IMR-90 (cell line): ENCODE results near the gene SGPL1. TPM values are rescaled to one million over a fixed set of nuclear protein-coding genes. Genes with fewer than 3 reads are reported as not detected.
A peak's percentile ranks its signal among the peaks of the same experiment; 100 is the strongest.

Source experiments
- ATAC-seq: fragments of 200-7000 bp; cut with Tn5 transposase; 2 replicates; pipeline ENCODE4 v1.9.1; 2020; ENCODE audit warnings: low read depth, mild to moderate bottlenecking, moderate library complexity
- BruUV-seq: library from RNA; stranded (reverse); fragments of 400-500 nt; replicated peaks from 2 replicates; lab custom pipeline; 2021; lab: Mats Ljungman, UMichigan
- CTCF ChIA-PET: fragments of 300-600 bp; formaldehyde crosslinking; extraction: SDS; loops from one replicate; lab custom pipeline; 2021; ENCODE audit warnings: antibody characterized with exemption; lab: Yijun Ruan, JAX
- POLR2A ChIA-PET: fragments of 300-600 bp; sonication (Branson Sonifier 250); formaldehyde crosslinking; loops from one replicate; lab custom pipeline; 2022; ENCODE audit warnings: antibody characterized with exemption; ENCODE audit not compliant: unreplicated experiment; lab: Charles Lee
- DNase-seq: peaks from one replicate; pipeline ENCODE4 v3.0.0; 2013
- H2AFZ ChIP-seq: replicated peaks from 2 replicates; pipeline ENCODE3; 2013; ENCODE audit warnings: low read length, mild to moderate bottlenecking; ENCODE audit not compliant: poor library complexity
- H2AK5ac ChIP-seq: 2 replicates; pipeline ENCODE4 v1.6.1; 2013; ENCODE audit warnings: low read depth, low read length, inconsistent platforms
- H2AK9ac ChIP-seq: replicated peaks from 2 replicates; pipeline ENCODE3; 2013; ENCODE audit warnings: mild to moderate bottlenecking, low read depth, low read length, moderate library complexity; ENCODE audit not compliant: poor library complexity
- H2BK120ac ChIP-seq: 2 replicates; pipeline ENCODE4 v1.6.1; 2013; ENCODE audit warnings: low read depth, low read length, inconsistent platforms
- H2BK15ac ChIP-seq: 3 replicates; pipeline ENCODE4 v1.6.1; 2013; ENCODE audit warnings: low read depth, low read length, inconsistent platforms
- H2BK20ac ChIP-seq: 2 replicates; pipeline ENCODE4 v1.6.1; 2013; ENCODE audit warnings: low read depth, mild to moderate bottlenecking, inconsistent platforms, low read length, moderate library complexity
- H2BK5ac ChIP-seq: 2 replicates; pipeline ENCODE4 v1.6.1; 2013; ENCODE audit warnings: mild to moderate bottlenecking, low read depth, low read length, inconsistent platforms; ENCODE audit not compliant: poor library complexity, severe bottlenecking
- H3K14ac ChIP-seq: replicated peaks from 2 replicates; pipeline ENCODE4 v1.6.1; 2013; ENCODE audit warnings: low read depth, low read length, inconsistent platforms
- H3K18ac ChIP-seq: 2 replicates; pipeline ENCODE4 v1.6.1; 2013; ENCODE audit warnings: low read depth, low read length, control low read depth
- H3K23ac ChIP-seq: 2 replicates; pipeline ENCODE4 v1.6.1; 2013; ENCODE audit warnings: low read depth, low read length, inconsistent platforms
- H3K27ac ChIP-seq: 2 replicates; pipeline ENCODE4 v1.5.1; 2013; ENCODE audit warnings: mild to moderate bottlenecking, control low read depth, low read length; ENCODE audit not compliant: insufficient read depth
- H3K27me3 ChIP-seq: 2 replicates; pipeline ENCODE4 v1.6.1; 2013; ENCODE audit warnings: low read length; ENCODE audit not compliant: control insufficient read depth, insufficient read depth
- H3K36me3 ChIP-seq: 2 replicates; pipeline ENCODE4 v1.6.1; 2013; ENCODE audit warnings: low read length, mixed read lengths; ENCODE audit not compliant: control insufficient read depth, insufficient read depth
- H3K4ac ChIP-seq: 2 replicates; pipeline ENCODE4 v1.6.1; 2013; ENCODE audit warnings: low read depth, low read length, inconsistent platforms
- H3K4me1 ChIP-seq: 2 replicates; pipeline ENCODE4 v1.6.1; 2013; ENCODE audit warnings: low read length, mixed read lengths; ENCODE audit not compliant: control insufficient read depth, insufficient read depth
- H3K4me2 ChIP-seq: 2 replicates; pipeline ENCODE4 v1.6.1; 2013; ENCODE audit warnings: low read depth, mild to moderate bottlenecking, control low read depth, low read length, moderate library complexity
- H3K4me3 ChIP-seq: 2 replicates; pipeline ENCODE4 v1.5.1; 2013; ENCODE audit warnings: low read depth, mild to moderate bottlenecking, control low read depth, low read length, moderate library complexity; ENCODE audit not compliant: insufficient read depth
- H3K56ac ChIP-seq: 2 replicates; pipeline ENCODE4 v1.6.1; 2013; ENCODE audit warnings: low read length, inconsistent platforms; ENCODE audit not compliant: insufficient read depth; ENCODE audit errors: extremely low read depth
- H3K79me1 ChIP-seq, 2 experiments: 2 replicates each; pipeline ENCODE4 v1.6.1; 2013; ENCODE audit warnings: low read length in 2 of 2, inconsistent platforms in 1 of 2, low read depth in 1 of 2
- H3K9ac ChIP-seq: 2 replicates; pipeline ENCODE4 v1.6.1; 2013; ENCODE audit warnings: low read depth, low read length, control low read depth
- H3K9me1 ChIP-seq: 2 replicates; pipeline ENCODE4 v1.6.1; 2013; ENCODE audit warnings: low read length, inconsistent platforms; ENCODE audit not compliant: insufficient read depth
- H3K9me3 ChIP-seq: 2 replicates; pipeline ENCODE4 v1.6.1; 2013; ENCODE audit warnings: low read length; ENCODE audit not compliant: control insufficient read depth, insufficient read depth
- H4K20me1 ChIP-seq: 2 replicates; pipeline ENCODE4 v1.6.1; 2013; ENCODE audit warnings: low read length, inconsistent platforms; ENCODE audit not compliant: insufficient read depth
- H4K5ac ChIP-seq: 2 replicates; pipeline ENCODE4 v1.6.1; 2013; ENCODE audit warnings: mild to moderate bottlenecking, low read depth, low read length, control low read depth
- H4K8ac ChIP-seq, 2 experiments: 2 replicates each; pipeline ENCODE4 v1.6.1; 2013; ENCODE audit warnings: low read depth in 2 of 2, low read length in 2 of 2, control low read depth in 1 of 2, inconsistent platforms in 1 of 2
- H4K91ac ChIP-seq: 2 replicates; pipeline ENCODE4 v1.6.1; 2013; ENCODE audit warnings: low read depth, low read length, inconsistent platforms; ENCODE audit not compliant: insufficient read depth
- BHLHE40 ChIP-seq: fragments of 150-350 bp; IDR thresholded peaks from 2 replicates; pipeline ENCODE4 v1.6.1; 2016; ENCODE audit warnings: mild to moderate bottlenecking, low read depth, low read length
- CEBPB ChIP-seq: IDR thresholded peaks from 2 replicates; pipeline ENCODE4 v1.6.1; 2012; ENCODE audit warnings: low read depth, low read length, improper control_type of control experiment
- CHD1 ChIP-seq: IDR thresholded peaks from 2 replicates; pipeline ENCODE4 v1.6.1; 2012; ENCODE audit warnings: low read depth, low read length, improper control_type of control experiment
- CTCF ChIP-seq: conservative IDR thresholded peaks from 2 replicates; pipeline ENCODE4 v1.5.1; 2012; ENCODE audit warnings: mild to moderate bottlenecking, low read depth, low read length, improper control_type of control experiment
- ELK1 ChIP-seq: fragments of 150-350 bp; IDR thresholded peaks from 2 replicates; pipeline ENCODE4 v1.6.1; 2016; ENCODE audit warnings: low read depth, mild to moderate bottlenecking, low read length, moderate library complexity, borderline replicate concordance
- FOS ChIP-seq: fragments of 150-350 bp; IDR thresholded peaks from 2 replicates; pipeline ENCODE4 v1.6.1; 2016; ENCODE audit warnings: low read depth, low read length
- MAFK ChIP-seq: IDR thresholded peaks from 2 replicates; pipeline ENCODE4 v1.6.1; 2012; ENCODE audit warnings: low read depth, low read length, improper control_type of control experiment
- MAZ ChIP-seq: IDR thresholded peaks from 2 replicates; pipeline ENCODE4 v1.6.1; 2012; ENCODE audit warnings: low read depth, mild to moderate bottlenecking, low read length, improper control_type of control experiment, moderate library complexity, borderline replicate concordance
- MXI1 ChIP-seq: IDR thresholded peaks from 2 replicates; pipeline ENCODE4 v1.6.1; 2012; ENCODE audit warnings: low read depth, mild to moderate bottlenecking, low read length, moderate library complexity, borderline replicate concordance
- NFE2L2 ChIP-seq: fragments of 150-350 bp; IDR thresholded peaks from 2 replicates; pipeline ENCODE4 v1.6.1; 2016; ENCODE audit warnings: low read depth, mild to moderate bottlenecking, low read length
- POLR2A ChIP-seq: IDR thresholded peaks from 2 replicates; pipeline ENCODE4 v1.6.1; 2012; ENCODE audit warnings: mild to moderate bottlenecking, low read depth, low read length
- RAD21 ChIP-seq: IDR thresholded peaks from 2 replicates; pipeline ENCODE4 v1.6.1; 2012; ENCODE audit warnings: low read length, improper control_type of control experiment
- RCOR1 ChIP-seq: IDR thresholded peaks from 2 replicates; pipeline ENCODE4 v1.6.1; 2012; ENCODE audit warnings: mild to moderate bottlenecking, low read length, improper control_type of control experiment; ENCODE audit not compliant: insufficient replicate concordance
- RFX5 ChIP-seq: IDR thresholded peaks from 2 replicates; pipeline ENCODE4 v1.8.0; 2012; ENCODE audit warnings: low read depth, mild to moderate bottlenecking, low read length, moderate library complexity
- SMC3 ChIP-seq: fragments of 150-350 bp; IDR thresholded peaks from 2 replicates; pipeline ENCODE4 v1.6.1; 2016; ENCODE audit warnings: low read depth, mild to moderate bottlenecking, antibody characterized with exemption, low read length, moderate library complexity
- WGBS, 2 experiments: methylation state at CpG; one replicate each; pipeline versions ENCODE4 v1.1.5 to v1.1.7; 2013; ENCODE audit warnings: missing lambda C conversion rate in 2 of 2; ENCODE audit not compliant: insufficient read length in 1 of 2; ENCODE audit errors: extremely low coverage in 2 of 2; 5-methylcytosine and 5-hydroxymethylcytosine counted together
- dilution Hi-C: fragments of 300-500 bp; cut with HindIII; formaldehyde crosslinking; loops from one replicate; pipeline ENCODE4 v1.14.3; 2018; ENCODE audit warnings: low sequenced_read_pairs; ENCODE audit not compliant: unreplicated experiment
- in situ Hi-C: fragments of 300-500 bp; cut with MboI; formaldehyde crosslinking; loops from 3 replicates; pipeline ENCODE4 v1.14.3; 2019; ENCODE audit warnings: low sequenced_read_pairs, inconsistent platforms, mixed read lengths
- intact Hi-C: fragments of 100-400 bp; cut with micrococcal nuclease; formaldehyde crosslinking; loops from 2 replicates; pipeline ENCODE4 v1.10.0; 2022
- polyA plus RNA-seq, 3 experiments: library from polyadenylated mRNA; depleted of rRNA; stranded (reverse); fragments of >200 nt; gene quantifications; 2 replicates each; pipeline ENCODE4 v1.2.3, GENCODE V29; 2012; ENCODE audit warnings: low replicate concordance in 1 of 3
- total RNA-seq: library from RNA; depleted of rRNA; stranded (reverse); fragments of >200 nt; gene quantifications from 2 replicates; pipeline ENCODE4 v1.2.3, GENCODE V29; 2012

Gene SGPL1
- total and polyA plus RNA-seq, 2 of the 4 experiments (the other 2 are of a cell fraction), result 12.2 to 26.7 TPM

GRCh38 chr10:70886921-70887665 is 71.3 kb downstream of the SGPL1 start:
- 100% methylated on average over 2 of the region's 12 CpGs; no CpG with 5 or more reads in 1 of the 2 experiments for WGBS, 2 experiments
- Histone ChIP-seq H2AFZ (peak overlapping the region; percentile 97), H3K4ac (0 out of 2 replicates have a peak overlapping the region, but pooled peaks have one; percentile 6), H3K56ac (no peak overlapping the region), H2BK15ac (no peak overlapping the region), H3K4me2 (no peak overlapping the region; the same call in 1 of the 2 replicates), H3K27ac (no peak overlapping the region), H4K20me1 (no peaks in the 10 kb centered on the region), H4K5ac (peak overlapping the region; percentile 2; the same call in 1 of the 2 replicates), H3K36me3 (peaks cover 5% of the 10 kb centered on the region), H3K18ac (no peak overlapping the region), H3K9ac (peak overlapping the region; percentile 83; the same call in 1 of the 2 replicates), H2AK9ac (peak overlapping the region; percentile 22), H4K91ac (no peak overlapping the region), H3K79me1 (no peaks in the 10 kb centered on the region), H2BK120ac (no peak overlapping the region), H2BK5ac (no peak overlapping the region), H3K4me3 (peak overlapping the region; percentile 76), H3K14ac (no peak overlapping the region), H2BK20ac (no peak overlapping the region), H2AK5ac (no peak overlapping the region), H3K27me3 (no peaks in the 10 kb centered on the region), H4K8ac (peak overlapping the region in 1 of 2 experiments; percentile 55; a peak in 2 of 4 replicates), H3K9me1 (no peaks in the 10 kb centered on the region; the same call in 1 of the 2 replicates), H3K23ac (0 out of 2 replicates have a peak overlapping the region, but pooled peaks have one; percentile 1), H3K9me3 (no peaks in the 10 kb centered on the region), H3K4me1 (peaks cover 2% of the 10 kb centered on the region; the same call in 1 of the 2 replicates)
- DNase-seq (no peak), ATAC-seq (no peak)
- intact Hi-C loops (no loop called here), in situ Hi-C loops (no loop called here), dilution Hi-C loops (no loop called here)
- BruUV-seq, result no TSS peak
- ChIA-PET POLR2A (no interaction called here), CTCF (interaction anchor here (0.5 to 1.0 kb wide), 5 partner anchors 9 to 139 kb away, joined by 3 to 6 read pairs (median 5); no protein-coding TSS in a partner anchor)
- TF ChIP-seq CHD1 (no peak), NFE2L2 (no peak), POLR2A (no peak), RFX5 (no peak), BHLHE40 (no peak), MXI1 (no peak), MAFK (no peak), SMC3 (no peak), ELK1 (no peak), CEBPB (no peak), RAD21 (no peak), CTCF (no peak), MAZ (no peak), FOS (no peak), RCOR1 (no peak)
